Transverse colon (tissue), 4 donors: Measurements from ENCODE around the gene DOCK8. TPM values are rescaled to one million over a fixed set of nuclear protein-coding genes. Genes with fewer than 3 reads are reported as not detected.

ENCODE experiments used
- DNase-seq: peaks from one replicate; pipeline ENCODE4 v3.0.0-alpha.2; 2019
- H3K27ac ChIP-seq, 4 donors: fragments of 200-600 bp; sonication (generic); 2 replicates each; pipeline ENCODE4 v1.5.1; 2016 to 2018; ENCODE audit warnings: inconsistent platforms in 4 of 4
- H3K27me3 ChIP-seq: fragments of 200-600 bp; sonication (generic); 2 replicates; pipeline ENCODE4 v1.5.1; 2017; ENCODE audit warnings: inconsistent platforms
- H3K36me3 ChIP-seq, 4 donors: fragments of 200-600 bp; sonication (generic); 2 replicates each; pipeline ENCODE4 v1.5.1; 2017 to 2019; ENCODE audit warnings: inconsistent platforms in 4 of 4
- H3K4me1 ChIP-seq, 4 donors: fragments of 200-600 bp; sonication (generic); 2 replicates each; pipeline ENCODE4 v1.5.1; 2017 to 2020; ENCODE audit warnings: inconsistent platforms in 4 of 4
- H3K4me3 ChIP-seq, 4 donors: fragments of 200-600 bp; sonication (generic); 1 replicate in 1 of 4; 2 replicates in 3 of 4; pipeline versions ENCODE4 v1.5.1 to v1.6.1; 2017 to 2019; ENCODE audit warnings: inconsistent platforms in 4 of 4
- H3K9me3 ChIP-seq, 2 donors: fragments of 200-600 bp; sonication (generic); 2 replicates each; pipeline ENCODE4 v1.5.1; 2017 to 2019; ENCODE audit warnings: inconsistent platforms in 2 of 2
- EP300 ChIP-seq: sonication (generic); formaldehyde crosslinking; IDR thresholded peaks from one replicate; pipeline ENCODE4 v1.6.1; 2017; ENCODE audit warnings: antibody characterized with exemption, low read depth
- POLR2A ChIP-seq: fragments of 450-650 bp; IDR thresholded peaks from one replicate; pipeline ENCODE4 v1.6.1; 2016; ENCODE audit warnings: antibody characterized with exemption, mild to moderate bottlenecking, moderate library complexity
- POLR2AphosphoS5 ChIP-seq, 3 donors: sonication (generic); formaldehyde crosslinking; IDR thresholded peaks; one replicate each; pipeline ENCODE4 v1.6.1; 2016; ENCODE audit warnings: antibody characterized with exemption in 3 of 3
- WGBS, 2 donors: methylation state at CpG; one replicate each; pipeline ENCODE4 v1.1.5; 2018; ENCODE audit warnings: low coverage in 1 of 2; 5-methylcytosine and 5-hydroxymethylcytosine counted together
- in situ Hi-C, 4 donors: fragments of 200-750 bp; cut with MboI; loops; one replicate each; pipeline versions ENCODE4 v1.15.0 to v1.15.1; 2017; ENCODE audit warnings: low sequenced_read_pairs in 3 of 4, low pct_ligation_motif_present in 1 of 4, low pct_unique_long_range_greater_than_20kb in 1 of 4
- intact Hi-C: fragments of 100-400 bp; cut with DNase I; formaldehyde crosslinking; loops from one replicate; pipeline ENCODE4 v1.15.1; 2023; ENCODE audit warnings: low total_unique reads
- total RNA-seq, 4 donors: library from RNA; depleted of rRNA; stranded (reverse); fragments of >200 nt; gene quantifications; one replicate each; pipeline ENCODE4 v1.1.0, GENCODE V29; 2016
- TF ChIP-seq, protein P1 (sequence below), 5 experiments: fragments of 200-600 bp in 3 of 5; fragments of 450-650 bp in 2 of 5; sonication (generic) in 3 of 5; IDR thresholded peaks; 1 replicate in 2 of 5; 2 replicates in 3 of 5; pipeline ENCODE4 v1.5.1; 2016 to 2017; ENCODE audit warnings: antibody characterized with exemption in 5 of 5, inconsistent platforms in 3 of 5, mild to moderate bottlenecking in 2 of 5, moderate library complexity in 1 of 5

DOCK8 gene
- total RNA-seq, 4 donors from 2014 or later: 11.2 to 59.5 (median 14.7) TPM

- Histone ChIP-seq H3K36me3 (no peaks in the 10 kb centered on the region), H3K27ac (no peak overlapping the region), H3K4me3 (no peak overlapping the region), H3K9me3 (no peaks in the 10 kb centered on the region), H3K27me3 (no peaks in the 10 kb centered on the region), H3K4me1 (no peaks in the 10 kb centered on the region)
- DNase-seq: no peak
- TF ChIP-seq EP300 (no peak), POLR2AphosphoS5 (IDR thresholded peaks at IDR 0.05) (no peak), POLR2A (no peak)
- TF ChIP-seq, protein P1, sequence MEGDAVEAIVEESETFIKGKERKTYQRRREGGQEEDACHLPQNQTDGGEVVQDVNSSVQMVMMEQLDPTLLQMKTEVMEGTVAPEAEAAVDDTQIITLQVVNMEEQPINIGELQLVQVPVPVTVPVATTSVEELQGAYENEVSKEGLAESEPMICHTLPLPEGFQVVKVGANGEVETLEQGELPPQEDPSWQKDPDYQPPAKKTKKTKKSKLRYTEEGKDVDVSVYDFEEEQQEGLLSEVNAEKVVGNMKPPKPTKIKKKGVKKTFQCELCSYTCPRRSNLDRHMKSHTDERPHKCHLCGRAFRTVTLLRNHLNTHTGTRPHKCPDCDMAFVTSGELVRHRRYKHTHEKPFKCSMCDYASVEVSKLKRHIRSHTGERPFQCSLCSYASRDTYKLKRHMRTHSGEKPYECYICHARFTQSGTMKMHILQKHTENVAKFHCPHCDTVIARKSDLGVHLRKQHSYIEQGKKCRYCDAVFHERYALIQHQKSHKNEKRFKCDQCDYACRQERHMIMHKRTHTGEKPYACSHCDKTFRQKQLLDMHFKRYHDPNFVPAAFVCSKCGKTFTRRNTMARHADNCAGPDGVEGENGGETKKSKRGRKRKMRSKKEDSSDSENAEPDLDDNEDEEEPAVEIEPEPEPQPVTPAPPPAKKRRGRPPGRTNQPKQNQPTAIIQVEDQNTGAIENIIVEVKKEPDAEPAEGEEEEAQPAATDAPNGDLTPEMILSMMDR (IDR thresholded peaks at IDR 0.05): no peak
- in situ Hi-C loops: no loop called here
- WGBS, 2 donors: 69 to 82% methylated on average over 3 of the region's 3 CpGs
- intact Hi-C loops: no loop called here
These were observed 155.4 kb downstream of the DOCK8 start for GRCh38 chr9:370086-370485.

DNA sequence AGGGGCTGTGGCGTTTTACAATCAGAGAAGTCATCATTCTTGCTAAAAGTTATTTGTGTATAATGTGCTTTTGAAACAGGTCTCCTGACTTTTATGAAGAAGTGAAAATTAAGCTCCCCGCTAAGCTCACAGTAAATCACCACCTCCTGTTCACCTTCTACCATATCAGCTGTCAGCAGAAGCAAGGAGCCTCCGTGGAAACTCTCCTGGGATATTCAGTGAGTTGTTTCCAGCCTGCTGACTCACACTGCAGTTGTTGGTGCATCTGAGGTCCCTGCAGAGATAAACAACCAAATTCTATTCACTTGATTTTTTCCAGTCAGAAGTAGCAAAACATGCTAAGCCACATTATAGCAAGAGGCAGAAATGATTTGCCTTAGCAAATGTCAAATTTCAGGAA, 156.7 kb downstream of the DOCK8 start:
- H3K27ac ChIP-seq: no peak overlapping the region
- H3K27me3 ChIP-seq: no peaks in the 10 kb centered on the region
- WGBS, 2 donors: 61 to 66% methylated on average over 3 of the region's 3 CpGs
- TF ChIP-seq POLR2A (no peak), POLR2AphosphoS5 (IDR thresholded peaks at IDR 0.05) (no peak), EP300 (no peak)
- TF ChIP-seq, protein P1 (IDR thresholded peaks at IDR 0.05): no peak
- in situ Hi-C loops (no loop called here), intact Hi-C loops (no loop called here)
- no peak overlapping the region for H3K4me3 ChIP-seq
- H3K9me3 ChIP-seq: no peaks in the 10 kb centered on the region
- H3K4me1 ChIP-seq: no peaks in the 10 kb centered on the region
- no peaks in the 10 kb centered on the region for H3K36me3 ChIP-seq
- DNase-seq: no peak

GRCh38 chr9:372128-372527, 157.5 kb downstream of the DOCK8 start:
- H3K4me1 ChIP-seq: no peaks in the 10 kb centered on the region
- H3K36me3 ChIP-seq: no peaks in the 10 kb centered on the region
- DNase-seq: no peak
- in situ Hi-C loops (no loop called here), intact Hi-C loops (no loop called here)
- no peak overlapping the region for H3K27ac ChIP-seq
- H3K27me3 ChIP-seq: no peaks in the 10 kb centered on the region
- H3K4me3 ChIP-seq: no peak overlapping the region
- no peaks in the 10 kb centered on the region for H3K9me3 ChIP-seq
- TF ChIP-seq POLR2AphosphoS5 (IDR thresholded peaks at IDR 0.05): no peak
- TF ChIP-seq EP300: no peak
- TF ChIP-seq, protein P1 (IDR thresholded peaks at IDR 0.05): no peak
- TF ChIP-seq POLR2A: no peak
- WGBS, 2 donors: 88 to 92% methylated on average over 2 of the region's 2 CpGs

DNA sequence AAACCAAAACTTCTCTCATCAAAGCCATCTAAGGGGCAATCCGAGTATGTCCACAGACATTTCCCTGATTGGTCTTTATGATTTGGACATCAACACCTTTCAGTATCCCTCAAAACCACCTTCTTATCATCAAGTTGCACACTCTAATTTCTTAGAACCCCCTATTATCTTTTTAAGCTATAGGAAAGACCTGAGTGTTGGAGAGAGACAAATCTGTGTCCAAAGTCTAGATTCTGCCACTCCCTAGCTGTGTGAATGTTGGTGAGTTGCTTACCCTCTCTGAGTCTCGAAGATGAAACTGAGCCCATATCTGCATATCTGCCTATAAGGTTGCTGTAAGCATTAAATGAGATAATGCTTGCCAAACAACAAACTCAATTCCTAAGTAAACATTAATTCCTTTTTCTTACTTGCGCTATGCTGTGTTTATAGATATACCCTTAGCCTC, 159.1 kb downstream of the DOCK8 start:
- Histone ChIP-seq H3K27ac (no peak overlapping the region), H3K36me3 (no peaks in the 10 kb centered on the region), H3K27me3 (no peaks in the 10 kb centered on the region), H3K4me3 (no peak overlapping the region), H3K9me3 (no peaks in the 10 kb centered on the region), H3K4me1 (no peaks in the 10 kb centered on the region)
- no peak for DNase-seq
- no peak for TF ChIP-seq EP300
- no peak for TF ChIP-seq POLR2A
- TF ChIP-seq, protein P1 (IDR thresholded peaks at IDR 0.05): no peak
- no peak for TF ChIP-seq POLR2AphosphoS5 (IDR thresholded peaks at IDR 0.05)
- 89 to 90% methylated on average over 3 of the region's 3 CpGs for WGBS, 2 donors
- intact Hi-C loops (no loop called here), in situ Hi-C loops (no loop called here)
